Mesenchymal stem cell (in vitro differentiated cells and primary cell): Measurements from ENCODE around the gene GPR137C.

Experiments used
- DNase-seq: peaks from one replicate; pipeline ENCODE4 v3.0.0-alpha.2; 2013
- H2AFZ ChIP-seq: one replicate; pipeline ENCODE4 v1.6.1; 2013; ENCODE audit warnings: low read depth, mild to moderate bottlenecking, control low read depth, inconsistent platforms, low read length, moderate library complexity
- H2AK5ac ChIP-seq: 2 replicates; pipeline ENCODE4 v1.6.1; 2013; ENCODE audit warnings: low read length, moderate library complexity, mild to moderate bottlenecking, inconsistent platforms; ENCODE audit not compliant: severe bottlenecking
- H2BK120ac ChIP-seq: one replicate; pipeline ENCODE4 v1.6.1; 2013; ENCODE audit warnings: low read depth, mild to moderate bottlenecking, inconsistent platforms, low read length, moderate library complexity
- H2BK12ac ChIP-seq, 2 experiments: one replicate each; pipeline ENCODE4 v1.6.1; 2013; ENCODE audit warnings: inconsistent platforms in 2 of 2, low read length in 2 of 2, mild to moderate bottlenecking in 2 of 2, moderate library complexity in 2 of 2, control low read depth in 1 of 2
- H2BK15ac ChIP-seq: one replicate; pipeline ENCODE4 v1.6.1; 2013; ENCODE audit warnings: mild to moderate bottlenecking, low read depth, inconsistent platforms; ENCODE audit not compliant: poor library complexity, severe bottlenecking
- H2BK5ac ChIP-seq: 2 replicates; pipeline ENCODE4 v1.6.1; 2013; ENCODE audit warnings: low read depth, mild to moderate bottlenecking, low read length, control low read depth, inconsistent platforms; ENCODE audit not compliant: poor library complexity, severe bottlenecking
- H3K14ac ChIP-seq, 2 experiments: one replicate each; pipeline ENCODE4 v1.6.1; 2013; ENCODE audit warnings: inconsistent platforms in 2 of 2, low read length in 2 of 2, control low read depth in 1 of 2, mild to moderate bottlenecking in 1 of 2, moderate library complexity in 1 of 2
- H3K18ac ChIP-seq, 2 experiments: one replicate each; pipeline ENCODE4 v1.6.1; 2013; ENCODE audit warnings: inconsistent platforms in 2 of 2, low read length in 2 of 2, control low read depth in 1 of 2, low read depth in 1 of 2, mild to moderate bottlenecking in 1 of 2
- H3K23ac ChIP-seq, 2 experiments: one replicate each; pipeline ENCODE4 v1.6.1; 2013; ENCODE audit warnings: inconsistent platforms in 2 of 2, low read length in 2 of 2, mild to moderate bottlenecking in 2 of 2, moderate library complexity in 2 of 2, control low read depth in 1 of 2
- H3K27ac ChIP-seq: 2 replicates; pipeline ENCODE4 v1.5.1; 2013; ENCODE audit warnings: mild to moderate bottlenecking, moderate library complexity, low read length, control low read depth, inconsistent platforms; ENCODE audit not compliant: poor library complexity, severe bottlenecking
- H3K27me3 ChIP-seq, 2 experiments: 2 replicates each; pipeline versions ENCODE4 v1.6.1 to v1.7.0; 2013; ENCODE audit warnings: low read length in 2 of 2, mild to moderate bottlenecking in 2 of 2, moderate library complexity in 2 of 2, control low read depth in 1 of 2, inconsistent platforms in 1 of 2; ENCODE audit not compliant: control insufficient read depth in 1 of 2, insufficient read depth in 1 of 2
- H3K36me3 ChIP-seq, 2 experiments: 2 replicates each; pipeline versions ENCODE4 v1.6.1 to v1.7.0; 2013; ENCODE audit warnings: low read length in 2 of 2, control low read depth in 1 of 2, inconsistent platforms in 1 of 2, low read depth in 1 of 2, mild to moderate bottlenecking in 1 of 2; ENCODE audit not compliant: insufficient read depth in 2 of 2, control insufficient read depth in 1 of 2
- H3K4ac ChIP-seq, 2 experiments: one replicate each; pipeline ENCODE4 v1.6.1; 2013; ENCODE audit warnings: inconsistent platforms in 2 of 2, low read length in 2 of 2, mild to moderate bottlenecking in 2 of 2, moderate library complexity in 2 of 2, control low read depth in 1 of 2, low read depth in 1 of 2
- H3K4me1 ChIP-seq: 2 replicates; pipeline ENCODE4 v1.6.1; 2013; ENCODE audit warnings: low read depth, low read length, control low read depth; ENCODE audit not compliant: control insufficient read depth, insufficient read depth
- H3K4me2 ChIP-seq: 2 replicates; pipeline ENCODE4 v1.6.1; 2013; ENCODE audit warnings: low read length, mild to moderate bottlenecking, inconsistent platforms; ENCODE audit not compliant: poor library complexity, severe bottlenecking
- H3K4me3 ChIP-seq, 2 experiments: 2 replicates each; pipeline versions ENCODE4 v1.5.1 to v1.7.0; 2013; ENCODE audit warnings: low read length in 2 of 2, mild to moderate bottlenecking in 2 of 2, control low read depth in 1 of 2, low read depth in 1 of 2; ENCODE audit not compliant: insufficient read depth in 1 of 2
- H3K79me1 ChIP-seq: replicated peaks from 2 replicates; pipeline ENCODE4 v1.6.1; 2013; ENCODE audit warnings: mild to moderate bottlenecking, control low read depth, low read length, inconsistent platforms; ENCODE audit not compliant: poor library complexity, severe bottlenecking
- H3K9ac ChIP-seq: 2 replicates; pipeline ENCODE4 v1.7.0; 2013; ENCODE audit warnings: mild to moderate bottlenecking, low read length, moderate library complexity
- H3K9me3 ChIP-seq: 2 replicates; pipeline ENCODE4 v1.7.0; 2013; ENCODE audit warnings: mild to moderate bottlenecking, low read length; ENCODE audit not compliant: control insufficient read depth
- H4K8ac ChIP-seq: one replicate; pipeline ENCODE4 v1.6.1; 2013; ENCODE audit warnings: inconsistent platforms, mild to moderate bottlenecking, low read length, moderate library complexity
- H4K91ac ChIP-seq: one replicate; pipeline ENCODE4 v1.6.1; 2013; ENCODE audit warnings: mild to moderate bottlenecking, low read length, inconsistent platforms
- WGBS: methylation state at CpG from one replicate; pipeline ENCODE4 v1.1.7; 2013; ENCODE audit warnings: mixed read lengths; 5-methylcytosine and 5-hydroxymethylcytosine counted together

GPR137C gene

DNA sequence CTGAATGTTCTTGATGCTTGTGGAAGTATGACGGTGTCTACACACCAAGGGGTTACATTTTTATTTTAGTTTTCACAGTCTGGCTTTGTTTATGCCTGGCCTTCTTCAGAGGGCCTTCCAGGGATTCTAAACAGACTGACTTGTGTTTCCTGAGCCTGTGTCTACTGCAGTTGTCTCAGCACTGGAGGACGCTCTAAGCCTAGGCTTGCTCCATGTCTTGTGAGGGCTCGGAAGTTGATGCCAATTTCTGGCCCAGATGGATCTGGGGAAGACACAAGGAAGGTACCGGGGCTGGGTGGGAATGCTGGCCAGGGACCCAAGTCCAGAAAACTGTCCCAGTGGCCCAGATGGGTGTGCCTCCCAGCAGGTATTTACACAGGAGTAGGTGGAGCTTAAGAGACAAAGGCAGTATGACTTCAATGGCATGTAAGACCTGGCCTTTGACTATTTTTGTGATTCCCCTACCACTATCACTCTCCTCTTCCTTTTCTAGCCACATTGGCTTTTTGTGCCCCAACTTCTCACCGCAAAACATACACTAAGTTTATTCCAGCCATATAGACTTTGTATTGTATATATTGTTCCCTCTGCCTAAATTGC lies 56.9 kb downstream of the GPR137C start:
- Histone ChIP-seq H2BK12ac (no peak overlapping the region), H3K4me2 (no peak overlapping the region), H3K14ac (no peak overlapping the region), H4K8ac (no peak overlapping the region), H2BK5ac (no peak overlapping the region), H3K27ac (no peak overlapping the region), H2BK120ac (no peak overlapping the region), H3K79me1 (no peaks in the 10 kb centered on the region), H2AK5ac (no peak overlapping the region), H3K4ac (no peak overlapping the region), H3K9me3 (peaks cover 9% of the 10 kb centered on the region), H2BK15ac (no peak overlapping the region), H3K4me1 (no peaks in the 10 kb centered on the region), H3K4me3 (no peak overlapping the region), H3K27me3 (no peaks in the 10 kb centered on the region), H2AFZ (no peak overlapping the region), H3K18ac (no peak overlapping the region), H3K23ac (no peak overlapping the region), H4K91ac (no peak overlapping the region), H3K36me3 (no peaks in the 10 kb centered on the region), H3K9ac (no peak overlapping the region)
- 92% methylated on average over 5 of the region's 5 CpGs for WGBS
- DNase-seq = no peak

GRCh38 chr14:52610187-52610586 lies 57.6 kb downstream of the GPR137C start:
- no peak overlapping the region for H3K27ac ChIP-seq
- WGBS = no CpG with 5 or more reads among the region's 2 CpGs
- no peak overlapping the region for H2AK5ac ChIP-seq
- H2AFZ ChIP-seq = no peak overlapping the region
- H3K36me3 ChIP-seq = no peaks in the 10 kb centered on the region
- no peak overlapping the region for H2BK120ac ChIP-seq
- H3K9me3 ChIP-seq = peaks cover 3% of the 10 kb centered on the region
- H3K4me3 ChIP-seq = no peak overlapping the region
- no peak overlapping the region for H3K23ac ChIP-seq
- no peak overlapping the region for H4K8ac ChIP-seq
- no peak overlapping the region for H3K4me2 ChIP-seq
- no peak overlapping the region for H2BK12ac ChIP-seq
- no peak overlapping the region for H3K9ac ChIP-seq
- no peak overlapping the region for H2BK15ac ChIP-seq
- no peak overlapping the region for H4K91ac ChIP-seq
- no peak overlapping the region for H3K18ac ChIP-seq
- no peak for DNase-seq
- H3K79me1 ChIP-seq = no peaks in the 10 kb centered on the region
- H2BK5ac ChIP-seq = no peak overlapping the region
- H3K14ac ChIP-seq = no peak overlapping the region
- H3K4me1 ChIP-seq = no peaks in the 10 kb centered on the region
- H3K27me3 ChIP-seq = no peaks in the 10 kb centered on the region
- H3K4ac ChIP-seq = no peak overlapping the region

DNA sequence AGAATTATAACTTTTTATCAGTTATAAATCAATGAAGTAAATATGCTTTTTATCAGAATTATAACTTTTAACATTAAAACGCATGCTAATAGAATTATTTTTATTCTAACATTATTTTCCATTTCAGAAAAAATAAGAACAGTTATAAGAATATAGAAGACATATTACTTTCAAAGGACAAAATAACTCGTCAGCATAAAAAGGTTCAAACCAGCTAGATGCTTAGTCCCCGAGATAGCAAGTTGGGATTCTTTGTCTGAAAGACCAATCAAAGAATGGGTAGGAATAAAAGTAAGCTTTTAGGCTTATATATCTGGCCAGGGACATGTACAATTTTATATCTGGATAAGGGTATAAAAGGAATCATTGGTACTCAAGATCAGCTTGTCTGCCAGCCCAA lies 66.0 kb downstream of the GPR137C start:
- no peak overlapping the region for H3K9ac ChIP-seq
- no peak overlapping the region for H2AFZ ChIP-seq
- no peak overlapping the region for H3K4me3 ChIP-seq
- H4K8ac ChIP-seq = no peak overlapping the region
- no peak overlapping the region for H3K23ac ChIP-seq
- H3K18ac ChIP-seq = no peak overlapping the region
- no peak overlapping the region for H2BK5ac ChIP-seq
- no peaks in the 10 kb centered on the region for H3K4me1 ChIP-seq
- DNase-seq = no peak
- no peak overlapping the region for H3K14ac ChIP-seq
- no peaks in the 10 kb centered on the region for H3K79me1 ChIP-seq
- H3K36me3 ChIP-seq = no peaks in the 10 kb centered on the region
- no peak overlapping the region for H2AK5ac ChIP-seq
- H2BK15ac ChIP-seq = no peak overlapping the region
- H2BK120ac ChIP-seq = no peak overlapping the region
- WGBS = 100% methylated on average over 2 of the region's 3 CpGs
- no peaks in the 10 kb centered on the region for H3K27me3 ChIP-seq
- no peak overlapping the region for H3K4me2 ChIP-seq
- H3K27ac ChIP-seq = no peak overlapping the region
- H2BK12ac ChIP-seq = no peak overlapping the region
- H4K91ac ChIP-seq = no peak overlapping the region
- H3K9me3 ChIP-seq = no peaks in the 10 kb centered on the region
- no peak overlapping the region for H3K4ac ChIP-seq

GRCh38 chr14:52619687-52620086 lies 67.1 kb downstream of the GPR137C start:
- Histone ChIP-seq H2AFZ (no peak overlapping the region), H3K79me1 (no peaks in the 10 kb centered on the region), H3K4ac (no peak overlapping the region), H2BK5ac (no peak overlapping the region), H3K4me1 (no peaks in the 10 kb centered on the region), H3K23ac (no peak overlapping the region), H3K36me3 (no peaks in the 10 kb centered on the region), H4K91ac (no peak overlapping the region), H3K9me3 (no peaks in the 10 kb centered on the region), H2BK12ac (no peak overlapping the region), H3K14ac (no peak overlapping the region), H2BK120ac (no peak overlapping the region), H4K8ac (no peak overlapping the region), H3K27ac (no peak overlapping the region), H3K27me3 (no peaks in the 10 kb centered on the region), H3K18ac (no peak overlapping the region), H2BK15ac (no peak overlapping the region), H3K4me3 (no peak overlapping the region), H3K9ac (no peak overlapping the region), H3K4me2 (no peak overlapping the region), H2AK5ac (no peak overlapping the region)
- DNase-seq = no peak
- 89% methylated on average over 1 of the region's 1 CpG for WGBS
